CMK (cell line): ENCODE measurements around the gene CORIN.

Experiments
- DNase-seq: peaks from one replicate; pipeline ENCODE4 v3.0.0-alpha.2; 2010; ENCODE audit warnings: low read depth

The CORIN gene

DNA sequence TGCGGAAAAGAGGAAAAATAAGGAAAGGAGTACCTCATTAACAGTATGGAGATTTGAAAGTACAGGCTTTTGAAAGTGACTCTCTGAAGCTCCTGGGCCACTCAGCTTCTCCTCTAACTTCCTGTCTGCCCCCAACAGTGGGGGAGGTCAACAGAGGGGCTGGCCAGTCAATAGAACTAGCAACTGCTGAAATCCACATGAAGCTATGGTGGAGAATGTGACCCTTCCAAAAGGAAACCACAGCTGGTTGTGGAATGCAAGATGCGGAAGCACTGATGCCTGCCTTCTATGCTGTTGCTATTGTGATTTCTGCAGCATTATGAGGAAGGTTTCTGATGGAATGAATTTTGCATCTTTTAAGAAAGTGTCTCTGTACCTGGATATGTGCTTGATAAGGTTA is 2.4 kb downstream of the CORIN start:
- no peak for DNase-seq

DNA sequence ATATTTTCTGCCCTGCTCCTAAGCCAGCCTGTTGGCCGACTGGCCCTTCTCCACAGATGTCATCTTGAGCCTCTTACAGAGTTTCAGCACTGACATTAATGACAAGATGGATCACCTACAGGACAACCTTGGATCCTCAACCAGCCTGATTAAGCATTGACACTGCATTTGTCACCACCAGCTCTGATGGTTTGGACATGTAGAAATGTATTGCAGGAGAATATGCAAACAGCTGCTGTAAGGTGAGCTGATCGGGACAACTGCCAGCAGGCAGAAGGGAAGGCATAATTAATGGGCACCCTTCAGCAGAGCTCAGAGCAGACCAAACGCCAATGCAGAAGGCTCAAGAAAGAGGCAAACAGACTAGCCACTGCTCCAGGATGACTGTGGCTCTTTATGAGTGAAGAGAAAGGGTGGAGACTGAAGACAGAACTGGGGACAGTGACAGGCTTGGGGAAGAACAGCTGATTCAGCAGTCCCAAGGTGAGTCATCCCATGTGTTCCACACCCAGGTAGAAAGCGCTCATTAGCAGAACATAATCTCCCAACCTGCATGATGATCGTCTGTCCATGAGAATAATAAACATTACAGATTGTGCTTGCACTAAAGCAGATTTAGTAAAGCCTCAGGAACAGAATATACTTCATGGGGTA is 6.7 kb downstream of the CORIN start:
- no peak for DNase-seq

- DNase-seq, result no peak
Observed at GRCh38 chr4:47830265-47831025, 7.4 kb downstream of the CORIN start.

DNA sequence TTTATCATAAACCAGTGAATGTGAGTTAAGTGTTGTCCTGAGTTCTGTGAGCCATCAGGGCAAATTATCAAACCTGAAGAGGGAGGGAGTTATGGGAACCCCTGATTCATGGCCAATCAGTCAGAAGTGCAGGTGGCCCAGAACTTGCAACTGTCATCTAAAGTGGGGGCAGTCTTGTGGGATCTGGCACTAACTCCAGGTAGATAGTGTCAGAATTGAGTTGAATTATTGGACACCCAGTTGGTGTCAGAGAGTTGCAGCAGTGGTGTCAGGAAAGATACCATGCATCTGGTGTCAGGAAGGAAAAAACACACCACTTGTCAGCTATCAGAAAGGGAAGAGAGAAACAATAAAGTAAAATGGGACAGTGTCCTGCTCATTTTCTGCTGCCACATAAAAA is 8.4 kb downstream of the CORIN start:
- DNase-seq, result no peak

DNA sequence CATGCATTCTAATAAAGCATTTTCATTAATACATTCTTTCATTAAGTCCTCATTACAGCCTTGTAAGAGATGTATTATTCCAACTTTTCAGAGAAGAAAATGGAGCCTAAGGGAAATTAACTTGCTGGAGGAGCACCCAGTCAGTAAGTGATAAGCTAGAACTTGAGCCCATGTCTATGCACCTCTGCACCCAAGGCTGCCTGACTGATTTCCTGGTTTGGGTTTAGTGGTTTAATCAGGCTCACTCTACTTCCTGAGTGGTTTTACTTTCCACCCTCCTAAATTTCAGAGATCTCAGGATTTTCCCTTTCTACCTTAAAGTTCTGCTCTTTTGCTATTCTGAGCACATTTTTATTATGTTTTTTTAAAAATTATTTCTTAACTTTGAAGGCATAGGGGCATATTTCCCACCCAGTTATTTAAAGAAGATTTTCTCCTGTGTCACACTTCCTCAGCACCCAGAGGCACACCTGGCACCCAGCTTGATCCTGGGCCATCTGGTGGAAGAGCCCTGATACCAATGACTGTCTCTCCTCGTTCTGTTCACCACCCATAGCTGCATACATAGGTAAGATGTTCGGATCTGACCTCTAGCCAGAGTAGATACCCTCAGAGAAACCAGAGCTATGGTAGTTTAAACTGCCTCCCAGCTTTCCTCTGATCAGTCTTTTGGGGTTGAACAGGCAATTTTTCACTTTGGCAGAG is 10.4 kb downstream of the CORIN start:
- no peak for DNase-seq

GRCh38 chr4:47824840-47825239 is 13.0 kb downstream of the CORIN start:
- no peak for DNase-seq

- no peak for DNase-seq
Observed at GRCh38 chr4:47819178-47819577, 18.7 kb downstream of the CORIN start.

GRCh38 chr4:47817275-47817674 is 20.6 kb downstream of the CORIN start:
- no peak for DNase-seq

DNA sequence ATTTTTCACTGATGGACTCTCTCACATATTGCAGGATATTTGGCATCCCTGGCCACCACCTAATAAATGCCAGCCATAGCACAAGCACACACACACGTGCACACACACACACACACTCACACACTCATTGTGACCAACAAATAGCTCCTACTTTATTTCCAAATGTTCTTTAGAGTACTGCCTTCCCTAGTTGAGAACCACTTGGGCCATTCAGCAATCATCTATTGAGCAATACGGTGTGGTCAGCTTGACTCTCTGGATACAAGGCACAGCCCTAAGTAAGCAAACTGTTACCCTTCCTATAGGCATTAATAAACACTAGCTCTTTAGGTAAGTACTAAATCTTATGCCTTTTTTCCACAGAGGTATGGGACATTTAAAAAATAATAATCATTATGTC is 21.1 kb downstream of the CORIN start:
- DNase-seq, result no peak

DNA sequence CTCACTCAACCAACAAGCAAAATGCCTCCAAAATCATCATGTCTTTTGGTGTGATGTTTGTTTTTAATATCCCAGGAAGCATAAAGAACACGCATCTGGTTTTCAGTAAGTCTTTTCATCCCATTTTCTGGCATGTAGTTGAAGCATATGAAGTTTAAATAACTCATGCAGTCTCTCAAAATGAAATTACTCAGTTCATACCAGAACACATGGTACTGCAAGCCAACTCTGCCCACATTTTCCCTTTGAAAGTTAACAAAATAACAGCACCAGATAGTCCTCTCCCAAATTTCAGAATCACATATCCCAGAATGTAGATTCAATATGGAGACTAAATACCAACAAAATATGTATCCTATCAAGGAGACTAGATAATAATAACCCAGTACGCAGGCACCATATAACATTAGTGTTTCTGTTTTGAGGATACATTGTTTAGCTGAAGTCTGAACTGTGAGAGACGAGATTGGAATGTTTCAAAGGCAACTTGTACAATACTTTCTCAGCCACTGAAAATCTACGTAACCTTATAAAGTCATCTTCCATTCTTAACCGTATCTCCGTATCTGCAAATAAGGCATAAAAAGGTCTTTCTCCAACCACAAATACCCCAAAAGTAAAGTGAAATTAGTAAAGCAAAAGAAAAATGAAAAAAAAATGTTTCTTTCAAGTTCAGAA is 23.1 kb downstream of the CORIN start:
- DNase-seq, result no peak

DNA sequence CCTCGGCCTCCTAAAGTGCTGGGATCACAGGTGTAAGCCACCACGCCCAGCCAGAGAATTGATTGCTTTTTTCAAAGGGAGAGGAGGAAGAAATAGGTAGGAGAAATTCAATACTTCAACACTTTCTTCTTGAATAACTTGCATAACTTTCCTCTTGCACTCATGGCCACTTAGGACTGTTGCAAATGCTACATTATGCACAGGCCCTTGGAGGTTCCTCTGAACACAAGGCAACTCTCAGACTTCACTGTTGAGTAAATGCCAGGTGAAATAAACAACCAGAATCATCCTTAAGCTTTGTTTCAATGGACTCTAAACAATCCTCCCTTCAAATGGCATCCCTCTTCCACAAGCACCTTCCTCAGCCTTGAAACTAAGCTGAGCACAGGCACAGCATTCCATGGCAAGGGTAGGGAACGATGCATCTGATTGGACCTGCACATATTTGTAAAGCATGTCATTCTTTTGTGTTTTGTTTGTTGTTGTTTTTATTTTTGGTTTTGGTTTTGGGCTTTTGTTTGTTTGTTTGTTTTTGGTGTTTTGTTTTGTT is 28.1 kb downstream of the CORIN start:
- DNase-seq, result no peak

DNA sequence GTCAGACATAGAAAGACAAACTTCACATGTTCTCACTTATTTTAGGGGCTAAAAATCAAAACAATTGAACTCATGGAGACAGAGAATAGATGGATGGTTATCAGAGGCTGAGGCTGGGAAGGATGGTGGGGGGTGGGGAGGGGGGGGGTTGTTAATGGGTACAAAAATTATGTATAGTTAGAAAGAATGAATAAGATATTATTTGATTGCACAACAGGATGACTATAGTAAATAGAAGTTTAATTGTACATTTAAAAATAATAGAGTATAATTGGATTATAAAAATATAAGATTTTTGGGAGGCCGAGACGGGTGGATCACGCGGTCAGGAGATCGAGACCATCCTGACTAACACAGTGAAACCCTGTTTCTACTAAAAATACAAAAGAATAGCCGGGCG is 33.3 kb downstream of the CORIN start:
- DNase-seq, result no peak

GRCh38 chr4:47801481-47802002 is 36.3 kb downstream of the CORIN start:
- no peak for DNase-seq

DNA sequence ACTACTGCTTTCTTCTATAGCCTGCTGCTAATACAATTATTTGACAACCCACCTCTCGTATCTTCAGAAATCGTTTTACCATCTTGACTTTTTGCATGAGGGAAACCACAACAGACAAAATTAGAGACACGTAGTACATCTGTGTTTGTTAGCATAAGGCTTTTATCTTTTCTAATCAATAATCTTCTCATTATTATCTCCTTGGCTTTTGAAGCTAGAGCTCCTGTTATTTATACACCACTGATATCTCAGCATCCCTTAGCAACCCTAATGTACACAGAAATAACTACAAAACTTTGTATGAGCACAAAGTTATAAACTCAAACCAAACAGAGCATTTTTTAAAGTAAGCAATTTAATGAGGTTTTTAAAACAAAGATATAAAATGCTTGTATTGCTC is 39.7 kb downstream of the CORIN start:
- no peak for DNase-seq

GRCh38 chr4:47791965-47792364 is 45.9 kb downstream of the CORIN start:
- no peak for DNase-seq

- no peak for DNase-seq
Observed at GRCh38 chr4:47790105-47790504, 47.8 kb downstream of the CORIN start.

DNA sequence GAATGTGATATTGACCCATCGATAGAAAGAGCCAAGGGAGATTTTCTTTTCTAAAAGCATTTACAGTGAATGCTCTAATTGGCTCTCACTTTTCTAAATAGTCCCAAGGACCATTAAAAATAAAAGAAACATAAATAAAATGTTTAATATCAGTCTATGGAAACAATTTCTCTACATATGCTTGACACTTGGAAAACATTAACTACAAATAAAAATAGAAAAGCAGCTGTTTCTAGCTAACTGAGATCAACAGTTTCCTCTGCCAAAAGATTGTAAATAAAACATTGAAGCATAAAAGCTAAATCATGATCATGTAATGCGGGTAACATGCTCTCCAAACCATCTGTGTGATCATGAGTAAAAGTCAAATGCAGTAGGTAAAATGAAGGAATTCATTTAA is 49.7 kb downstream of the CORIN start:
- DNase-seq, result no peak

DNA sequence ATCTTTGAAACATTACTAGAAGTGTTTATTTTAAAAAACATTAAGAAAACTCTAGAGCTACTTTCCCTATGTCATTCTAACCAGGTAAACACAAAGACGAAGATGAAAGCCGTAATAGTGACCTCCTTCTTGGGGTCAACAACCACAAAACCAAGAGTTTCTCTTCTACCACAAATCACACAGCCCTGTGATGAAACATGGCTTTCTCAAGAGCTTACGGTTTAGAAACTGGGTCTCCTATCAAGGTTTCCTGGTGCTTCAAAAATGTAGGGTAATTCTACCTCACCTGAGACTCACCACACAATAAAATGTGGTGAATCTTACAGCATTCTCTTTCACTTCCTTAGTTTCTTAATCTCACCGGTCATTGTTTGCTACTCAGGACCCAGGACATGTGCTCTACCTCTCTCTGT is 50.9 kb downstream of the CORIN start:
- no peak for DNase-seq

GRCh38 chr4:47785153-47785552 is 52.7 kb downstream of the CORIN start:
- DNase-seq, result no peak

DNA sequence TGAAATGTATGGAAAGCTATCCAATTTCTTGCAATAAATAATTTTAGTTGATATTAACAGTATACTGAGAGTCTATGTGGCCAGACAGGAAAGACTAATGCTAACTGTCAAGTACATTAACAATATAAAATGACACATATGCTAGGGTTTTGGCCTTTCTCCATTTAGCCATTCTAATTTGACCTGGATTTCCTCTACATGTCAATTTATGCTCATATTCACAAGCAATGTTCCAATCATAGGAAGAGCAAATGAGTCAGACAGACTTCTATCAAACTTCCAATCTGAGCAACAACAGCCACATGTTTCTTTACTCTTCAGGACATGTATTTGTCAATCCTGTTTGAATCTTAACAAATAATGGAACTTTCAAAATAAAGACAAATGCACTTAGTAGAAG is 53.6 kb downstream of the CORIN start:
- no peak for DNase-seq

DNA sequence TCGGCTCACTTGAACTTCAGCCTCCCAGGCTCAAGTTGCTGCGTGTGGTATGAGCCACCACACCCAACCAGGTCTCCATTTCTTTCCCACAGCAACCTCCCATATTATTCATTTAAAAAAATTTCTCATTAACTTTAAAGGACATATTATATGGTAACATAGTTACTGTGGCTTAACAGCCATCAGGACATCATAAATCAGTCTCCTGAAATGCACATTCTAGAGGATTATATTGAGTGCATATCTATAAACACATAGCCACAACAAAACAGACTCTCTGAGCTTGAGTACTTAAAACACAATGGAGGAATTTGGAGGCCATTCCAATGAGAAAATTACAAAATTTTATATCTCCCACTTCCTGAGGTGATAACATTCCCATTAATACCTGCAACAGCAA is 61.5 kb downstream of the CORIN start:
- no peak for DNase-seq

DNA sequence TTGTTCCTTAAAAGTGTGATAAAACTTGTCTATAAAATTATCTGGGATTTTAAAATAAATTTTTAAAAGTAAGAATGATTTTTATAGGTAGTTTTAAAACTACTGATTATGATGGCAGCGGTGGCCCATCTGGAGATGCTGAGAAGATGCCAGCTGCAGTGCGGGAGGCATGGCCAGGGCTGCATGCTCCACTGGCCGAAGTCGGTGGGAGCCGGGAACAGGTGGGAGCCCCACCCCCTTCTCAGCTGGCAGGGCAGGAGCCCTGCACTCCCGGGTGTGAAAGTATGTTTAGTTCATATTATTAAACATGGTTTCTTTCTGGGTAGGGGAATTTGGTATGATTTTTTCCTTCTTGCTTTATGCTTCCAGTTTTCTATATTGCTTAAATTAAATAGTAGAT is 63.8 kb downstream of the CORIN start:
- DNase-seq, result no peak
